GM19025 (cell line): ENCODE data around the gene CTSH.

Experiments
- ATAC-seq: cut with Tn5 transposase; IDR thresholded peaks from one replicate; pipeline ENCODE4 v1.9.1; 2021; ENCODE audit warnings: mild to moderate bottlenecking, low read depth, moderate library complexity; ENCODE audit not compliant: unreplicated experiment

CTSH gene

GRCh38 chr15:78978601-78979179 is 33.8 kb upstream of the CTSH start:
- ATAC-seq = no peak

DNA sequence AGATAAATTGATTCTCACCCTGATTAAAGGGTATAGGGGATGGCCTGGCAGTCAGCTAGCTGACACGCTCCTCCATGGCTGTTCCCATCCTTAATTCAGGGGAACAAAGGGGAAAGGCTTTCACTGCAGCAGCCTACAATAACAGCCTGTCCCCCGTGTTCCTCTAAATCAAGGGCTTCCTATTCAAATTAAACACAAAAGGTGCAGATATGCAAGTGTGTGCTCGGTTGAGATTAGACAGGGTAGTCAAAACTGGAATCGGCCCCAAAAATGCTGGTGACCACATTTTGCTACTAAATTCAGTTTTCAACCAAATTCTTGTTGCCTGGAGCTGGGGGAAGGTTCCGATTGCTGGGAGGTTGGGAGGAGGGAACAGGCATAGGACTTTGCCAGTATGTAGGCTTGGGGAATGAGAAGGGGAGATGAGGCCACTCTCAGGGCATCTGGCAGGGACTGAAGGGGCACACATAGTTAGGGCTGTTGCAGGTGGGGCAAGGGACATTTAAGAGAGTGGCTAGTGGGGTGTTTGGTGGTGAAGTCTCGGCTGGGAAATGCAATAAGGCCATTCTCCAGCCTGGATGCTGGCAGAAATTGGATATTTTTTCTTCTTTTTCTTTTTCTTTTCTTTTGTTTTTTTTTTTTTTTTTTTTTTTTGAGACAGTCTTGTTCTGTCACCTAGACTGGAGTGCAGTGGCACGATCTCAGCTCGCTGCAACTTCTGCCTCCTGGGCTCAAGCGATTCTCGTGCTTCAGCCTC is 32.9 kb upstream of the CTSH start:
- peak; percentile 30 for ATAC-seq

DNA sequence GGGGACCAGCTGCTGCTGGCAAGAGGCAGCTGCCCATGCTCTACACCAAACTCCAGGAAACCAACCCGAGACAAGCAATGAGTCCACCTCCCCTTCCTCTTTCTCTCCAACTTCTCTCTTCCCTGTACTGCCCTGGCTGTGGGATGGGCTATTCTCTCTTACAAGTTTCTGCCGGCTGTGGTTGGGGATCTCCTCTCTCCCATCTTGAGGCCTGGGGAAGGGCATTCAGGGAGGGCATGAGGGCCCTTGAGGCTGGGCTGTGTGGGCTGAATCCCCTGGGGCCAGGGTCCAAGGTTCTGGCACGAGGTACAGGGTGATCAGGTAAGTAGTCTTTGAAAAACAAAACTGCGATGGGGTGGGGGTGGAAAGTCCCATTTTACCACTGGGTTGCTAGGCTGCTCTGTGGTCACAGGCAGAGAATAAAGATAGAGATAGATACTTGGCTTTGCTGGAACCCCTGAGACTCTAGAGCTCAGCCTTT is 32.3 kb upstream of the CTSH start:
- ATAC-seq = peak; percentile 69

DNA sequence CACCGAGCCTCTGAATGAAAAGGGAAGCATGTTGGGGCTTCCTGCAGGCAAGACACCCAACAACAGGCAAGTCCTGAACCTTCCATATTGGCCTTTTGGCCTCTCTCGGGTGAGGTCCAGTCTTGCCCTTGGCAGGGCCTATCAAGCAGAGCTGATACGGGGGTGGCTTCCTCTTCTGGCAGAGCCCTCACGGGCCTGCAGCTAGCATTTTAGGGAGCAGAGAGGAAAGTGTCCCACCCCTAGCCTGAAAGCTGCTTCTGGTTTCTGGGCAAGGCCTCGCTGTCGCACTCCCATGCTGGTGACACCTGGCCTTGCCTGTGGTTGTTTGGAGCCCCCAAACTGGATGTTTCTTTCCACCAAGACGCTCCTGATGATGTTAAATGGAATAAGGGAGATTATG is 31.8 kb upstream of the CTSH start:
- peak; percentile 5 for ATAC-seq

GRCh38 chr15:78974272-78974918 is 29.5 kb upstream of the CTSH start:
- no peak for ATAC-seq

DNA sequence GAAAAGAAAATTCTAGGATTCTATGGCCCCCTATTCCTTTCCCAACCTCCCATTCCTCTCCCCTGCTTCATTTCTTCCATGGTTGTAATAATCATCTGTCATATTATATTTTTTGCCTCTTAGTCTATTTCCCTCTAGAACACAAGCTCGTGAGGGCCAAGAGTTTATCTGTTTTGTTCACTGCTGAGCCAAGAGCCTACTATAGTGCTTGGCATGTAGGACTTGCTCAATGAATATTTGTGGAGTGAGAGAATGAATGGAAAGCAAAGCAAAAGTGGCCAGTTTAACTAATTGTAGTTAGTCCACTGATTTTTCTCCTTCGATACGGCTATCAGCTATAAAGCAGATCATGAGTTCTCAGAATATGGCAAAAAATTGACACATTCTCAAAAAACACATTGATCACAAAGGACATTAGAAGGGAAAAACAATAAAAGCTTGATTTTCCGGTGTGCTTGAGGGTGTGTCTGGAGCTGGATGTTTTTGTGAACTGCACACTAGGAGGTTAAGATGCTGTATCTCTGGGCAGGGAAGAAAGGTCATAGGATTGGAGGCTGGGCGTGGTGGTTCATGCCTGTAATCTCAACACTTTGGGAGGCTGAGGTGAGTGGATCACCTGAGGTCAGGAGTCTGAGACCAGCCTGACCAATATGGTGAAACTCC is 25.0 kb upstream of the CTSH start:
- ATAC-seq = no peak

GRCh38 chr15:78968539-78969271 is 23.9 kb upstream of the CTSH start:
- ATAC-seq = no peak

DNA sequence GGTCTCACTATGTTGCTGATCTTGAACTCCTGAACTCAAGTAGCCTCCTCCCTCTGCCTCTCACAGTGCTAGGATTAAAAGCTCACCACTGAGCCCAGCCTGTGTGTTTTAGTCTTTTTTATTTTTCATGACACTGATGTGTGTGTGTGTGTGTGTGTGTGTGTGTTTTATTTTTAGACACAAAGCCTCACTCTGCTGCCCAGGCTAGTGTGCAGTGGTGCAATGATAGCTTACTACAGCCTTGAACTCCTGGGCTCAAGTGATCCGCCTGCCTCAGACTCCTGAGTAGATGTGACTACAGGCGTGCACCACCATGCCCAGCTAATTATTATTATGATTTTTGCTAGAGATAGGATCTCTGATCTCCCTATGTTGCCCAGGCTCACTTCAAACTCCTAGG is 23.3 kb upstream of the CTSH start:
- no peak for ATAC-seq

DNA sequence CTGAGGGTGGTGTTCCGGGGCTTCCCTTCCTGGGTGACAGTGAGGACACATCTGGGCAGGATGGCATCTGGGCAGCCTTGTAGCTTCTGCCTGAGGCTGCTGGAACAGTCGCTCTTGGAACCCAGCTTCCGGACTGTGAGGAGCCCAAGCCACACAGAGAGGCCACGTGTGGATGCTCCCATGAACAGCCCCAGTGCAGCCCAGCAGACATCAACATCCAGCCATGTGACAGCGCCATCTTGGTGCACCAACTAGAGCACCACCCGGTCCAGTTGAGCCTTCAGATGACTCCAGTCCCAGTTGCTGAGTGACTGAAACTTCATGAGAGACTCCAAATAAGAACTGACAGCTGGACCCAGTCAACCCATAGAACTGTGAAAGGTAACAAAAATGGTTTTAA is 15.5 kb upstream of the CTSH start:
- ATAC-seq = no peak

DNA sequence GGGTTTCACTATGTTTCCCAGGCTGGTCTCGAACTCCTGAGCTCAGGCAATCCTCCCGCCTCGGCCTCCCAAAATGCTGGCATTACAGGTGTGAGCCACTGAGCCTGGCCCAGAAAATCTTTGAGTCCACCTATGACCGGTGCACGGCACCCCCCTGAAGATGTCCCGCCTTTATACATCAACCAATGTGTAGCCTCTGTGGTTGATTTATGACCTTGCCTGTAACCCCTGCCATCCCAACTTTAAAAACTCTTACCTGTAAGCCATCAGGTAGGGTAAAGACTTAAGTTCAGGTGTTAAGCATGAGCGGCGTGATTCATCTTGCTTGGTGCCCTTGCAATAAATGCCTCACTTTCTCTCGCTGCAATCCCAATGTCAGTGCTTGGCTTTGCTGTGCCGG is 14.5 kb upstream of the CTSH start:
- ATAC-seq = no peak

DNA sequence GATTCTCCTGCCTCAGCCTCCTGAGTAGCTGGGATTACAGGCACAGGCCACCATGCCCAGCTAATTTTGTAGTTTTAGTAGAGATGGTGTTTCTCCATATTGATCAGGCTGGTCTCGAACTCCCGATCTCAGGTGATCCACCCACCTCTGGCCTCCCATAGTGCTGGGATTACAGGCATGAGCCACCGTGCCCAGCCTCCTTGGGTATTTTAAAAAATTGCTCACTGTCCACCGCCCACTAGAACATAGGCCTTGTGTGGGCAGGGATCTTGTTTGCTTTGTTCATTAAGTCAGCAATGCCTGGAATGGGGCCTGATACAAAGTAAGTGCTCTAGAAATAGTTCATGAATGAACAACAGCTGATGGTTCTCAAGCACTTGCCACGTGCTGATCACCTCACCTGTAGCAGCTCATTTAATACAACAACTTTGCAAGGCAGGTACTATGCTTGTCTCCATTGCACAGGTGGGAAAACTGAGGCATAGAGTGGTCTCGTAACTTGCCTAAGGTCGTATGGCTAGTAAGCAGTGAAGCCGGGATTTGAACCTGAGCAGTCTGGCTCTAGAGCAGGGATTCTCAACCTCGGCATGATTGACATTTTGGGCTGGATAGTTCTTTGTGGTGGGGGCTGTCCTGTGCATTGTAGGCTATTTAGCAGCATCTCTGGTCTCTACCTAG is 12.7 kb upstream of the CTSH start:
- ATAC-seq = no peak

- ATAC-seq = no peak
Measured at GRCh38 chr15:78956937-78957336, 12.1 kb upstream of the CTSH start.

DNA sequence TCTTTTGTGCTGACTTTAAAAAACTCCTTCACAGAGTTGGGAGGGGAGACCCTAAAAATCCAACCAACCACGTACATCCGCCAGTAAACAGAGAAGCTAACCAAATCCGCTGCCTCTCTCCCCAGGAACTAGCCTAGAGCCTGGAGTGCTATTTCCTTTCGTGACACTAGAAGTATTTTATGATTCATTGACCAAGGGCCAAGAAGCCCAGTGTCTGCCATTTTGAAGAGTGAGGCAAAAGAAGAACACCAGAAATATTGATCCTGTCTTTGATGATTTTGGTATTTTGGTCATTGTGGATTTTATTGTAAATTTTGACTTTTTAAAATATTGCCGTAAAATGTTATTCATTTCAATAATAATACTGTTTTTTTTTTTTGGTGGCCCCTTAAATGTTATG is 10.5 kb upstream of the CTSH start:
- ATAC-seq = no peak

DNA sequence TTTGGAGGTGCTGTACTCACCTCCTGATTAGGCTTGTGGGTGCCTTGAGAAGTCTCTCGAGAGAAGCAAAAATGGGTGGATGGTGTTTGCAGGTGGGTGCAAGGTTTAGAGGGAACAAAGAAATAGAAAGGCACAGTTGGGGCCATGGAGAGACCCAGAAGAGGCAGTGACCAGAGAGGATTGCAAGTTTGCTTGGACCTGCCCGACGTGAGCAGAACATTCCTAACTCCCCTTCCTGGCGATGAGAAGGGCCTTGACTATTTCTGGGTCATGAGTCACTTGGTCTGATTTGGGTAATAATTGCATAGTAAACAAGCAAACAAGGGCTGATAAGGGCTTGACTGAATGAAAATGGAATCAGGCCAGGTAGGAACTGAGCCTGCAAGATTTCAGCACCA is 7.0 kb upstream of the CTSH start:
- no peak for ATAC-seq

- no peak for ATAC-seq
Measured at GRCh38 chr15:78950902-78951840, 6.3 kb upstream of the CTSH start.

- ATAC-seq = no peak
Measured at GRCh38 chr15:78950343-78950742, 5.5 kb upstream of the CTSH start.

DNA sequence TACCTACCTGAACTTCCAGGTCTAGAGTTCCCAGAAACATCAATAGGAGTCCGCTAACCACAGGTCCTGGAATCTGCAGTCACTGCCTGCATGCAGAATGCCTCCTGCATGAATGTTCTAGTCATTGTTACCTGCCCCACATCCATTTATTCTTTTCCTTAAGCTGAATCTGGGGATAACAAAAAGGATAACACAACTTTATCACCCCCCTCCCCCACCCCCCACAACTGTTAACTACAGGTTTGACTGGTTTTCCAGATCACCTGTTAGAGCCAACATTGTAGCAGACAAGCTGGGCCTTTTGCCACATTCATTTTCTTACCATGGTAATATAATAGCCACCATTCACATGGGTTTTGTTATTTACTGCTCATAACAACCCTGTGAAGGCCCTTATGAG is 4.6 kb upstream of the CTSH start:
- no peak for ATAC-seq

DNA sequence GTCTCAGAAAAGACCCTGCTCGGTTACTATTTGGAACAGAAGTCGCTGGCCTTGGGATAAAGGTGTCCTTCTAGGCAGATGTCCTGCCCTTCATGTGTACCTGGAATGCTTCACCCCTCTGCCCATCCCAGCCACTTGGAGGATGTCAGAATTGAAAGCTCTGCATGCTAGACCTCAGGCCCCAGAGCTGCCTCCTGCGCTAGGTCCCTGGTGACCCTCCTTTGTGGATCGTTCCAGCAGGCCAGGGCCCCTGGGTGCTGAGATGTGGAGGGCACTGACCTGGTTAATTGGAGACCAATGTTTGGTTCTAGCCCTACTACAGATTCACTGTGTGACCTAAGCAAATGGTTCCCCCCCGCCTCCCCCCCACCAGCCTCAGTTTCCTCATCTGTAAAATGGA is 2.7 kb upstream of the CTSH start:
- no peak for ATAC-seq

GRCh38 chr15:78946493-78946892 is 1.6 kb upstream of the CTSH start:
- ATAC-seq = no peak
